Amniotic epithelial cell (primary cell): ENCODE data around the gene STIM1.
A peak's percentile ranks its signal among the peaks of the same experiment; 100 is the strongest.
"Not testable (repeated sequence)": the region's sequence is repeated elsewhere in the genome, so short reads cannot be mapped to it uniquely, and the experiment has no call there.

Source experiments
- DNase-seq: peaks from one replicate; pipeline ENCODE4 v3.0.0-alpha.2; 2010; ENCODE audit warnings: low read depth

STIM1 gene

GRCh38 chr11:3983101-3983500 lies 127.6 kb downstream of the STIM1 start:
- no peak for DNase-seq

- peak; percentile 38 for DNase-seq
These were observed 129.4 kb downstream of the STIM1 start for GRCh38 chr11:3984896-3985295.

- DNase-seq = no peak
These were observed 130.2 kb downstream of the STIM1 start for GRCh38 chr11:3985631-3986030.

- no peak for DNase-seq
These were observed 130.8 kb downstream of the STIM1 start for GRCh38 chr11:3986301-3986700.

- DNase-seq = peak; percentile 26
These were observed 133.9 kb downstream of the STIM1 start for GRCh38 chr11:3989276-3989920.

- DNase-seq = no peak
These were observed 134.4 kb downstream of the STIM1 start for GRCh38 chr11:3989921-3990290.

- DNase-seq = no peak
These were observed 134.9 kb downstream of the STIM1 start for GRCh38 chr11:3990406-3990805.

- no peak for DNase-seq
These were observed 137.5 kb downstream of the STIM1 start for GRCh38 chr11:3992964-3993363.

GRCh38 chr11:3994030-3994640 lies 138.7 kb downstream of the STIM1 start:
- peak; percentile 16 for DNase-seq

GRCh38 chr11:3995307-3995706 lies 139.8 kb downstream of the STIM1 start:
- no peak for DNase-seq

GRCh38 chr11:3995949-3996554 lies 140.6 kb downstream of the STIM1 start:
- no peak for DNase-seq

GRCh38 chr11:3996651-3997050 lies 141.2 kb downstream of the STIM1 start:
- no peak for DNase-seq

- DNase-seq = not testable (repeated sequence)
These were observed 149.3 kb downstream of the STIM1 start for GRCh38 chr11:4004753-4005152.

GRCh38 chr11:4006946-4007680 lies 151.6 kb downstream of the STIM1 start:
- DNase-seq = no peak

- no peak for DNase-seq
These were observed 152.7 kb downstream of the STIM1 start for GRCh38 chr11:4008116-4008515.

GRCh38 chr11:4016602-4017001 lies 161.1 kb downstream of the STIM1 start:
- not testable (repeated sequence) for DNase-seq

- DNase-seq = no peak
These were observed 161.7 kb downstream of the STIM1 start for GRCh38 chr11:4017129-4017528.

GRCh38 chr11:4018641-4019040 lies 163.2 kb downstream of the STIM1 start:
- no peak for DNase-seq

GRCh38 chr11:4019891-4020290 lies 164.4 kb downstream of the STIM1 start:
- no peak for DNase-seq

- no peak for DNase-seq
These were observed 167.2 kb downstream of the STIM1 start for GRCh38 chr11:4022669-4023068.

- DNase-seq = peak; percentile 63
These were observed 169.9 kb downstream of the STIM1 start for GRCh38 chr11:4025248-4025966.

GRCh38 chr11:4025967-4026324 lies 170.5 kb downstream of the STIM1 start:
- peak; percentile 55 for DNase-seq
